SK-N-SH (cell line): ENCODE results near the gene CDH9. TPM values are rescaled to one million over a fixed set of nuclear protein-coding genes. Genes with fewer than 3 reads are reported as not detected.

Experiments used
- CTCF ChIA-PET: fragments of 300-600, 350-600 bp; formaldehyde crosslinking; extraction: SDS; loops from one replicate; lab custom pipeline; 2021; lab: Yijun Ruan, JAX
- POLR2A ChIA-PET: fragments of 350-600 bp; sonication (Branson Sonifier 250); formaldehyde crosslinking; extraction: SDS; loops from one replicate; lab custom pipeline; 2020; ENCODE audit warnings: antibody characterized with exemption, inconsistent platforms; lab: Yijun Ruan, JAX
- DNase-seq: peaks from one replicate; pipeline ENCODE4 v3.0.0; 2012
- H2AFZ ChIP-seq: fragments of 200-600 bp; sonication (generic); 2 replicates; pipeline ENCODE4 v1.8.1; 2016; ENCODE audit warnings: antibody characterized with exemption, mild to moderate bottlenecking, low read depth
- H3F3A ChIP-seq: fragments of 200-600 bp; sonication (generic); replicated peaks from 2 replicates; pipeline ENCODE3; 2016; ENCODE audit warnings: antibody characterized with exemption, mild to moderate bottlenecking; ENCODE audit not compliant: insufficient read depth
- H3K27ac ChIP-seq, 2 experiments: fragments of 200-500 bp in 1 of 2; fragments of 200-600 bp in 1 of 2; sonication (Bioruptor generic) in 1 of 2; sonication (generic), shearing (Covaris generic) in 1 of 2; 2 replicates each; pipeline versions ENCODE4 v1.5.1 to v1.6.1; 2014 to 2016; ENCODE audit warnings: low read depth in 2 of 2, inconsistent platforms in 1 of 2, low read length in 1 of 2, mild to moderate bottlenecking in 1 of 2, mixed read lengths in 1 of 2
- H3K27me3 ChIP-seq: fragments of 200-600 bp; sonication (generic), shearing (Covaris generic); 2 replicates; pipeline ENCODE4 v1.6.1; 2016; ENCODE audit warnings: mixed run types; ENCODE audit not compliant: insufficient read depth
- H3K36me3 ChIP-seq, 2 experiments: fragments of 200-500 bp in 1 of 2; fragments of 200-600 bp in 1 of 2; sonication (Bioruptor generic) in 1 of 2; sonication (generic) in 1 of 2; replicated peaks in 1 of 2; 2 replicates each; pipeline versions ENCODE3 to v1.5.1; 2014 to 2016; ENCODE audit warnings: low read length in 1 of 2, mild to moderate bottlenecking in 1 of 2; ENCODE audit not compliant: insufficient read depth in 2 of 2, control insufficient read depth in 1 of 2
- H3K4me1 ChIP-seq, 2 experiments: fragments of 200-500 bp in 1 of 2; fragments of 200-600 bp in 1 of 2; sonication (Bioruptor generic) in 1 of 2; sonication (generic), shearing (Covaris generic) in 1 of 2; 2 replicates each; pipeline versions ENCODE4 v1.5.1 to v1.6.1; 2014 to 2016; ENCODE audit warnings: low read depth in 1 of 2, low read length in 1 of 2, mixed run types in 1 of 2; ENCODE audit not compliant: insufficient read depth in 2 of 2, control insufficient read depth in 1 of 2
- H3K4me2 ChIP-seq: fragments of 200-600 bp; sonication (generic), shearing (Covaris generic); 2 replicates; pipeline ENCODE4 v1.6.1; 2017; ENCODE audit warnings: mixed run types
- H3K4me3 ChIP-seq, 2 experiments: fragments of 200-500 bp in 1 of 2; fragments of 200-600 bp in 1 of 2; sonication (Bioruptor generic) in 1 of 2; sonication (generic), shearing (Covaris generic) in 1 of 2; 2 replicates each; pipeline versions ENCODE4 v1.5.1 to v1.8.1; 2014 to 2016; ENCODE audit warnings: low read depth in 2 of 2, inconsistent platforms in 1 of 2, low read length in 1 of 2, mild to moderate bottlenecking in 1 of 2, mixed read lengths in 1 of 2, moderate library complexity in 1 of 2
- H3K79me2 ChIP-seq: fragments of 200-600 bp; sonication (generic); 2 replicates; pipeline ENCODE4 v1.8.1; 2017; ENCODE audit warnings: mild to moderate bottlenecking; ENCODE audit not compliant: insufficient read depth
- H3K9ac ChIP-seq: fragments of 200-600 bp; sonication (generic); 2 replicates; pipeline ENCODE4 v1.6.1; 2017; ENCODE audit warnings: mixed run types
- H3K9me2 ChIP-seq: fragments of 200-600 bp; sonication (generic); 2 replicates; pipeline ENCODE4 v1.6.1; 2017; ENCODE audit warnings: mixed run types
- H3K9me3 ChIP-seq: fragments of 200-600 bp; sonication (generic); 2 replicates; pipeline ENCODE4 v1.6.1; 2017; ENCODE audit warnings: mixed run types, mild to moderate bottlenecking, moderate library complexity
- H4K20me1 ChIP-seq: fragments of 200-600 bp; sonication (generic); 2 replicates; pipeline ENCODE4 v1.6.1; 2017; ENCODE audit warnings: mild to moderate bottlenecking, mixed run types; ENCODE audit not compliant: insufficient read depth
- FOXM1 ChIP-seq: IDR thresholded peaks from 2 replicates; pipeline ENCODE4 v1.4.0; 2012; ENCODE audit warnings: low read depth, mild to moderate bottlenecking
- GABPA ChIP-seq: IDR thresholded peaks from 2 replicates; pipeline ENCODE4 v1.4.0; 2012; ENCODE audit warnings: low read depth, mild to moderate bottlenecking
- GATA2 ChIP-seq: sonication (generic); formaldehyde crosslinking; IDR thresholded peaks from 2 replicates; pipeline ENCODE4 v1.5.0; 2020; ENCODE audit warnings: mild to moderate bottlenecking, missing genetic modification reagents
- MAX ChIP-seq: IDR thresholded peaks from 2 replicates; pipeline ENCODE4 v1.4.0; 2012; ENCODE audit warnings: low read depth
- MXI1 ChIP-seq: IDR thresholded peaks from 2 replicates; pipeline ENCODE4 v1.6.1; 2012; ENCODE audit warnings: mild to moderate bottlenecking, low read depth, low read length, improper control_type of control experiment
- NFIC ChIP-seq: IDR thresholded peaks from 2 replicates; pipeline ENCODE4 v1.4.0; 2012; ENCODE audit warnings: borderline replicate concordance
- NRF1 ChIP-seq: IDR thresholded peaks from 2 replicates; pipeline ENCODE4 v1.6.1; 2012; ENCODE audit warnings: low read depth, mild to moderate bottlenecking, low read length
- POLR2AphosphoS5 ChIP-seq: IDR thresholded peaks from 2 replicates; pipeline ENCODE4 v1.6.1; 2012; ENCODE audit warnings: low read depth, low read length
- RAD21 ChIP-seq: IDR thresholded peaks from 2 replicates; pipeline ENCODE4 v1.6.1; 2012; ENCODE audit warnings: mild to moderate bottlenecking, low read length
- RXRA ChIP-seq: IDR thresholded peaks from 2 replicates; pipeline ENCODE4 v1.4.0; 2012; ENCODE audit warnings: low read depth, mild to moderate bottlenecking, borderline replicate concordance
- TAF1 ChIP-seq: IDR thresholded peaks from 2 replicates; pipeline ENCODE4 v1.6.1; 2012; ENCODE audit warnings: low read depth, mild to moderate bottlenecking, low read length, moderate library complexity, borderline replicate concordance
- TCF12 ChIP-seq: IDR thresholded peaks from 2 replicates; pipeline ENCODE4 v1.4.0; 2012
- USF1 ChIP-seq: IDR thresholded peaks from 2 replicates; pipeline ENCODE4 v1.4.0; 2012; ENCODE audit warnings: low read depth, borderline replicate concordance
- YY1 ChIP-seq: IDR thresholded peaks from 2 replicates; pipeline ENCODE4 v1.4.0; 2012; ENCODE audit warnings: low read depth, mild to moderate bottlenecking
- WGBS: methylation state at CpG from one replicate; pipeline ENCODE4 v1.1.6; 2017; ENCODE audit warnings: low lambda C conversion rate; 5-methylcytosine and 5-hydroxymethylcytosine counted together
- polyA plus RNA-seq, 3 experiments: library from polyadenylated mRNA; depleted of rRNA; stranded (reverse); fragments of >200 nt; gene quantifications; 2 replicates each; pipeline ENCODE4 v1.2.3, GENCODE V29; 2012

The CDH9 gene
- polyA plus RNA-seq, 1 of the 3 experiments (the other 2 are of a cell fraction): not detected

GRCh38 chr5:26893078-26893477 lies 145.3 kb downstream of the CDH9 start:
- Histone ChIP-seq H3K36me3 (no peaks in the 10 kb centered on the region), H3K4me2 (no peak overlapping the region), H3K4me3 (no peak overlapping the region), H3K9ac (no peak overlapping the region), H2AFZ (no peak overlapping the region)
- CTCF ChIA-PET: no interaction called here
- POLR2A ChIA-PET: no interaction called here
- TF ChIP-seq GABPA (no peak), NRF1 (no peak), TAF1 (no peak), YY1 (no peak)
- TF ChIP-seq, all 33 proteins: peak for 0
- no peaks in the 10 kb centered on the region for H3K79me2 ChIP-seq
- no peak for DNase-seq
- H3K4me1 ChIP-seq: no peaks in the 10 kb centered on the region; a peak in 2 of 4 replicates
- H3K9me3 ChIP-seq: no peaks in the 10 kb centered on the region
- no peak overlapping the region for H3K27ac ChIP-seq
- H4K20me1 ChIP-seq: no peaks in the 10 kb centered on the region
- no peaks in the 10 kb centered on the region for H3K9me2 ChIP-seq
- H3F3A ChIP-seq: peaks cover 7% of the 10 kb centered on the region
- H3K27me3 ChIP-seq: no peaks in the 10 kb centered on the region

- ChIA-PET CTCF (no interaction called here), POLR2A (no interaction called here)
- H3F3A ChIP-seq: peaks cover 5% of the 10 kb centered on the region
- no peaks in the 10 kb centered on the region for H3K79me2 ChIP-seq
- no peak overlapping the region for H3K4me3 ChIP-seq
- no peak overlapping the region for H3K27ac ChIP-seq
- no peaks in the 10 kb centered on the region; a peak in 2 of 4 replicates for H3K4me1 ChIP-seq
- H3K9ac ChIP-seq: no peak overlapping the region
- H3K27me3 ChIP-seq: no peaks in the 10 kb centered on the region
- H3K4me2 ChIP-seq: no peak overlapping the region
- 5% methylated on average over 3 of the region's 3 CpGs for WGBS
- H3K36me3 ChIP-seq: no peaks in the 10 kb centered on the region
- DNase-seq: no peak
- H3K9me3 ChIP-seq: no peaks in the 10 kb centered on the region
- no peak for TF ChIP-seq NFIC
- TF ChIP-seq MXI1: no peak
- no peak for TF ChIP-seq POLR2AphosphoS5
- TF ChIP-seq USF1: no peak
- TF ChIP-seq RXRA: no peak
- no peak for TF ChIP-seq GATA2 (CRISPR knock-in tag)
- no peak for TF ChIP-seq MAX
- no peak for TF ChIP-seq TCF12
- no peak for TF ChIP-seq RAD21
- no peaks in the 10 kb centered on the region for H4K20me1 ChIP-seq
- H3K9me2 ChIP-seq: no peaks in the 10 kb centered on the region
- H2AFZ ChIP-seq: no peak overlapping the region; the same call in 1 of the 2 replicates
These were observed 148.6 kb downstream of the CDH9 start for GRCh38 chr5:26889815-26890214.

- Histone ChIP-seq H2AFZ (no peak overlapping the region), H3K9ac (no peak overlapping the region), H3K9me2 (no peaks in the 10 kb centered on the region), H3K4me2 (no peak overlapping the region), H3K27ac (no peak overlapping the region), H4K20me1 (no peaks in the 10 kb centered on the region), H3K4me3 (no peak overlapping the region), H3K9me3 (no peaks in the 10 kb centered on the region), H3F3A (no peaks in the 10 kb centered on the region), H3K27me3 (no peaks in the 10 kb centered on the region), H3K79me2 (no peaks in the 10 kb centered on the region), H3K36me3 (no peaks in the 10 kb centered on the region), H3K4me1 (no peaks in the 10 kb centered on the region)
- no peak for DNase-seq
- ChIA-PET CTCF (no interaction called here), POLR2A (no interaction called here)
- 4% methylated on average over 2 of the region's 2 CpGs for WGBS
- TF ChIP-seq TAF1 (no peak), FOXM1 (no peak)
These were observed 153.9 kb downstream of the CDH9 start for GRCh38 chr5:26884481-26884880.
